Measurements from ENCODE around the gene DDI2.
A peak's percentile ranks its signal among the peaks of the same experiment; 100 is the strongest.
"Not testable (repeated sequence)": the region's sequence is repeated elsewhere in the genome, so short reads cannot be mapped to it uniquely, and the experiment has no call there.

Gene DDI2

DNA sequence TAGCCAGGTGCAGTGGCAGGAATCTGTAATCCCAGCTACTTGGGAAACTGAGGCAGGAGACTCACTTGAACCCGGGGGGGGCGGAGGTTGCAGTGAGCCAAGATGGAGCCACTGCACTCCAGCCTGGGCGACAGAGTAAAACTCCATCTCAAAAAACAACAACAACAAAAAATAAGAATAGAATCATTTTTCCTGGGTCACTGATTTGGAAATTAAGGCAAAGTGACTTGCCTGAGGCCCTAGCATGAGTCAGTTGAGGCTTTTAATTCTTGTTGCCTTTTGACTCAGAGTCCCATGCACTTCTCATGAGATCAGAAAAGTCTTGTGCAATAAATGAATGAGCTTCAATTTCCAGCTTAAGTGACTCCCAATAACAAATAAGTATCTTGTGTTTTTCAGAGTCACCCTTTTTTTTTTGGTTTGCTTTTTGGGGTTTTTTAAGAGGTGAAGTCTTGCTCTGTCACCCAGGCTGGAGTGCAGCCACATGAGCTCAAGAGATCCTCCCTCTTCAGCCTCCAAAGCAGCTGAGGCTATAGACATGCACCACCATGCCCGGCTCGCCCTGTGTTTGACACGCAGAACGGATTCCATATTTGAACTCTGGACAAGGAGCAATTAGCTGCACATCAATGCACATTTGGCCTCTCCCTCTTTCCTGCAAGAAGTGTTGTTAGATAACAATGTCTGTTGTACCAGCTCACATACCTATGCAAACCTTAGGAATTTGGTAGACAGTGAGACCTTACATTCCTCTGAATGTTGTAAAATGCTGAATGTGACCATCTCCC lies 63.5 kb downstream of the DDI2 start:
- peak; percentile 15 for DNase-seq

DNA sequence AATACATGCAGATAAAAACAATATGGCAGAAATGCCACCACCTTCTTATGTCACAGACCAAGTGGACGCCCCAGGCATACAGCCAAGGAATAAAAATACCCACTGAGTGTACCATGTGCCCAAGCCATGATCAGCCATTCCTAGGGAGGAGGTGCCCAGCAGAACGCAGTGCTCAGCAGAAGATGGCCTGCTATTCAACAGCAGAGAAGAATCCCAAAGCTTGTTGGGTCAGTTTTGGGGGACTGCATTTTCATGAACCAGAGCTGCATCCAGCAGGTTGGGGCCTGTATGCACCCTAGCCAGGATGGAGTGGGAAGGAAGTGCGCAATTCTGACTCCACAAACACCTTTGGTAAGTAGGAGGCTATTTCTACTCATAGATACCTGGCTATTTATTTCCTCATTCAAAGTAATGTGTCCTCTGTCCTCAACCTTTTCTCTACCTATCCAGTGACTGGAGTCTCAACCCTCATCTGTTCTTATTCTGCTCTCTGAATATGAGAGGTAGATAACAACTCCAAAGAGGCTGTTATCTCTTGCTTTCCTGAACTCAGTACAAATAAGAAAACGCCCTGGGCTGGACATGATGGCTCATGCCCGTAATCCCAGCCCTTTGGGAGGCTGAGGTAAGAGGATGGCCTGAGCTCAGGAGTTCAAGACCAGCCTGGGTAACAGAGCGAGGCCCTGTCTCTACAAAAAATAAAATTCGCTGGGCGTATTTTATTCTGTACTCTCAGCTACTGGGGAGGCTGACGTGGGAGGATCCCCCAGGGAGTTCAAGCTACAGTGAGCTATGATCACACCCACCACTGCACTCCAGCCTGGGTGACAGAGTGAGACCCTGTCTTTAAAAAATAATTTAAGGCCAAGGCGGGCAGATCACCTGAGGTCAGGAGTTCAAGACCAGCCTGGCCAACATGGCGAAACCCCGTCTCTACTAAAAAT lies 64.4 kb downstream of the DDI2 start:
- no peak for DNase-seq

DNA sequence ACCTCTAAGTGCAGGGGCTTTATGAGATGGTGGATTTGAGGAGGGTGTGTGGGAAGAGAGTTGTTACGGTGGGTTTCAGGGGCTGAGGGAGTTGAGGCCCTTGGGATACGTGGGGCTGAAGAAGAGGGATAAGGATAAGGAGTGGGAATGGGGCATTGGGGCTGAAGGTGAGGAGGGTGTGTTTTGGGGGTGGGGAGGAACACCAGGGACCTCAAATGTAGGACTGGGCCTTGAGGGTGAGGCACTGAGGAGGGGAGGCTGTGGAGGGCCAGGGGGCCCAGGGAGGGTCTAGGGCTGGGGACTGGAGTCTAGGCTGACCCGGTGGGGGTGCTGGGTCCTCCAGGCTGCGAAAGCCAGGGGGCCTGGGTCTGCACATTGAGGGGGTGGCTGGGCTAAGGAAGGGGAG lies 65.7 kb downstream of the DDI2 start:
- no peak for DNase-seq

DNA sequence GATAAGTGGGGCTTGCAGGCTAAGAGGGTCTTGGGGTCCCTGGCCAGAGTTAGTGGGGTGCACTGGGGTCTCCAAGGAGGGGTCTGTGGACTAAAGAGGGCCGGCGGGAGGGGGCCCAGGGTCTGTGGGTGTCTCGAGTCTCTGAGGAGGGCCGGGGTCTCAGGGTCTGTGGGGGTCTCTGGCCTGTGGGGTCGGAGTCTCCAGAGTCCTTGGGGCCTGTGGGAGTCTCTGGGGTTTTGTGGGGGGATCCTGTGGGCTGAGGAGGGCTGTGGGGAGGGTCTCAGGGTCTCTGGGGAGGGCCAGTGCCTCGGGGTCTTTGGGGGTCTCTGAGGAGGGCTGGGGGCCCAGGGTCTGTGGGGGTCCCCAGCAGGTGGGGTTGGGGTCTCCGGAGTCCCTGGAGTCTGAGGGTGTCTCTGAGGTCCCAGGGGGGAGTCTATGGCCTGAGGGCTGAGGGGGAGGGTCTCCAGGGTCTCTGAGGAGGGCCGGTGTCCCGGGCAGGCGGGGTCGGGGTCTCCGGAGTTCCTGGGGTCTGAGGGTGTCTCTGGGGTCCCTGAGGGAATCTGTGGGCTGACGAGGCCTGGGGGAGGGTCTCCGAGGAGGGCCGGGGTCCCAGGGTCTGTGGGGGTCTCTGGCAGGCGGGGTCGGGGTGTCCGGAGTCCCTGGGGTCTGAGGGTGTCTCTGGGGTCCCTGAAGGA lies 66.2 kb downstream of the DDI2 start:
- no peak for DNase-seq

DNA sequence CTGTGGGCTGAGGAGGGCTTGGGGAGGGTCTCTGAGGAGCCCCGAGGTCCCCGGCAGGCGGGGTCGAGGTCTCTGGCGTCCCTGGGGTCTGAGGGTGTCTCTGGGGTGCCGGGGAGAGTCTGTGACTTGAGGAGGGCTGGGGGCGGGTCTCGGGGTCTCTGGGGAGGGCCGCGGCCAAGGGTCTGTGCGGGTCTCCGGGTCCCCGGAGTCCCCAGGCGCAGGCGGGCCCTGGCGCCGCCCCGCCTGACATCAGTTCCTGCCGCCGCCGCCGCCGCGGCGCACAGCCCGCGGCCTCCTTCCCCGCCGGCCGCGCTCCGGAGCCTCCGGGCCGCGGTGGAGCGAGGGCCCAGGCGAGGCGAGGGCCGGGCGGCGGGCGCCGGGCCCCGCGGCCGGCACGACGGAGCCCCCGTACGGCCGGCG lies 66.8 kb downstream of the DDI2 start, which contains the start of gene PLEKHM2:
Gene PLEKHM2 (plus strand): TSS at position 279 of the 420 bp plus-strand sequence. CDS start 239 bp downstream, outside the sequence.
- peak; percentile 56 for DNase-seq

DNA sequence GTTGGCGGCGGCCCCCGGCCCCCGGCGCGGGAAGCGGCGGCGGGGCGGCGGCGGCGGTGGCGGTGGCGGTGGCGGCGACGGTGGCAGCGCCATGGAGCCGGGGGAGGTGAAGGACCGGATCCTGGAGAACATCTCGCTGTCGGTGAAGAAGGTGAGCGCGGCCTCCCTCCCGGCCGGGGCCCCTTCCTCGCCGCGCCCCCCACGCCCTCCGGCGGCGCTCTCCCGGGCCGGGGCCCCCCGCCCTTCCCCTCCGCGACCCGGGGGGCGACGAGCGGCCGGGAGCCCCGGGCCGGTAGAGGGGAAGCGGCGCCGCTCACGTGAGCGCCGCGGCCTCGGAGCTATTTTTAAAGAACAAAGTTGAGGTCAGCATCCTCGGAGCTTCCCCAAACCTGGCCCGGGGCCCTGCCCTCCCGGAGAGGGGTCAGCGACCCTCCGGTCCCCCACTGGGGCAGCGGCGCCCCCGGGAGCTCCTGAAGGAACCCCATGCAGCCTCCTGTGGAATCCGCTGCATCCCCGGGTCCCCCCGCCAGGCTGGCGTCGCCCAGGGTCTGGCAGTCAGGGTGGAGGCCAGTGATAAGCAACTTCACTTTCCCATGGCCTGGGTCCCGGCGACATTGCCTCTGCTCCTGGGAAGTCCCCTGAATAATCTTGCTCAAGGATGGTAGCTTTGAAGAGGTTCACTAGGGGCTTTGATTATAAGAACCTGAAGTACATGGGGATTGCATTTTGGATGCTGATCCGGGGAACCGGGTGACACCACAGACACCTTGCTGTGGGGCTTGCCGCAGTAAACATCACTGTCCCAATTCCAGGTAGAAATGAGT lies 67.4 kb downstream of the DDI2 start:
- peak; percentile 40 for DNase-seq

DNA sequence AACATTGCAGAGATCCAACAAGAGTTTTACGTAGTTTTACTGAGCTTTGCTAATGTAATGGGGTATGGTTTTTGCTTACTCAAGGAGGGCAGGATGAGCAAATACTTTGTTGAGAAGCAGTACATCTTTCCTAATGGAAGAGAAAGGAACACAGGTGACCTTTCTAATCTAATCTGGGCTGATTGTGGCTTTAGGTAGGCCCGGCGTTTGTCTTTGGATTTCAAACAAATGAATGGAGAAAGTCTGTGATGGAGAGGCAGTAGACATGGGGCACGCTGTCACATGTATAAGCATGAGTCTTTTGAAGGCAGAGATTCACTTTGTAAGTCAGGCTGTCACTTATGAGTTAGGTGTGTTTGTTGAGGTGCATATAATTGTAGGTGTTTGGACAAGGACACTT lies 68.6 kb downstream of the DDI2 start:
- DNase-seq: no peak

DNA sequence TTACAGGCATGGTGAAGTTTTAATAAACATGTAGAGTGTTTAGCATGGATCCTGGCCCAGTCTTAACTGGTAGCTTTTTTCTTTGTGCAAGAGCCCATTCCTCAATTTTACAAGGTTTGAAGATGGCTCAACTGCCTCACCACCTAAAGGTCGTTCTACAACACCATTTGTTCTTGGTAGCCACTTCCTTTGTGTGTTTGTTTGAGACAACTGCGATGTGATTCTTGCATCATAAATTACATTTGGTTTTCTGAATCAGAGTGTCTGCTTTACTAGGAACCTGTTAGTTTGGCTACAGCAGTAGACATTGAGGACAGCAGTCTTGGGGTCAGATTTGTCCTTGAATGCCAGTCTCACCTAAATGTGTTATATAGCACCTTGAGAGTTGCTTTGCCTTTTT lies 70.2 kb downstream of the DDI2 start:
- no peak for DNase-seq

DNA sequence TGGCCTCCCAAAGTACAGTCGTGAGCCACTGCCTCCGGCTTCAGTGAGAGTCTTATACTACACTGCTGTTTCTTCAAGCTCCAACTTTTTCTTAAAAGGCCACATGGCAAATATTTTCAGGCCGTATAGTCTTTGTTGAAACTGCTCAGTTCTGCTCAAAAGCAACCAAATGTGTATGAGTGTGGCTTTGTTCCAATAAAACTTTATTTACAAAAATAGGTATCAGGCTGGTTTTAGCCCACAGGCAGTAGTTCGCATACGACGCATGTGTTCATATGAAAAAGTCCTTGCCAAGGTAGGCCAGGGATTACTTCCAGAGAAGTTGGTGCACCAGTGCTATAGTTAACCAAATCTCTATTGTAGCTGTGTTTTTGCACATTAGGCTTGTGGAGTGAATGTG lies 73.1 kb downstream of the DDI2 start:
- DNase-seq: no peak

DNA sequence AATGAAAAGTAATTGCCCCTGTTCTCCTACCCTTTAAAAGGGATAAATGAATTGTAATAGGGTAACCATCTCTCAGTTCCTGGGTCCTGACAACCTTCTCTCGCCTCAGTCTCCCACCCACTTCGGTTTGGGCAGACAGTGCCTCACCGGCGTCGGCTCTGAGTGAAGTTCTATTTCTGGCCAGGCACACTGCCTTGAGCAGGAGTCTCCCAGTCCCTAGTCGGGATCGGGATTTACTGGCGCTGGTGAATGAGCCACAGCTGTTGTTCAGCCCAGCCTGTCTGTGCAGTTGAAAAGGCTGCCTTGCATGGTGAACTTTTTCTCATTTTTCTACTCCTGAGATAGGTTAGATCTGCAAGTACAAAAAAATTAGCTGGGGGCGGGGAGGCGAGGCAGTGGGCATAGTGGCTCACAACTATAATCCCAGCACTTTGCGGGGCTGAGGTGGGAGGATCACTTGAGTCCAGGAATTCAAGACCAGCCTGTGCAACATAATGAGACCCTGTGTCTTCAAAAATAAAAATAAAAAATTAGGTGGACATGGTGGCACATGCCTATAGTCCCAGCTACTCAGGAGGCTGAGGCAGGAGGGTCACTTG lies 74.3 kb downstream of the DDI2 start:
- no peak for DNase-seq

DNA sequence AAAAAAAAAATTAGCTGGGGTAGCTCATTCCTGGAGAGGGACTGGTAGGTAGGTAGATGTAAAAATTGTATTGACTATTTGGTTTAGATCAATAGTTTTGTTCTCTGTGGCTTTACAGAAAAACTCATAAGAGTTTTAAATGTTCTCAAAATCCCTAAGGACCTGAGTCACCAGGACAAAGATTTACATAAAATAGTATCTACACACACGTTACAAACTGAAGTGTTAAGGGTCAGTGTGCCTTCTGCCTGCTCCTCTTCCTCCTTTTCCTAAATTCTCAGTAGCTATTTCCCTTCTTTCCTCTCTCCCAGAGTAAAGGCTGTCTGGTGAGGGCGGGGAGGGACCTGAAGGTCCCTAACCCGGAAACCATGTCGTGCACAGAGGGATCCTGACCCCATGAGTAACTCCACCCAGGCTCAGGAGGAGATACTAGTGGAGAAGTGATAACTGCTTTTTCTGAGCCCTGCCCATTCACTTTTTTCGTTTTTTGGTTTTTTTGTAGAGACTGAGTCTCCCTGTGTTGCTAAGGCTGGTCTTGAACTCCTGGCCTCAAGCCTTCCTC lies 74.9 kb downstream of the DDI2 start:
- no peak for DNase-seq

DNA sequence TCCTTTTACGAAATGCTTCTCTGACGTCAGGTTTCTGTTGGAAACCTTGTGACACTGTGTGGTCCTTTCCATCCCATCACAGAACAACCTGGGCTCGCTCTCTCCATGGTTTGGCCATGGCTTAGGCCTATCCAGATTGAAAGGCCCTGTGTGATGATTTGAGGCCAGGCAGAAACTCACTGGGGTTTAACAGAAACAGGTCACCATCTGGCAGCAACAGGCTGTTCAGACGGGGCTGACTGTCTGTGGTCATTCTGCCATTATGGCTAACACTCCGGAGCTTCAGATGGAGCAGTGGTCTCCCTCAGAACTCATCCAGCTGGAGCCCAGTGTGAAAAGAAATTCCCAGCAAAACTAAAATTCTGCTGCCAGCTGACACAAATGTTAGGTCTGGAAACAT lies 76.1 kb downstream of the DDI2 start:
- no peak for DNase-seq

DNA sequence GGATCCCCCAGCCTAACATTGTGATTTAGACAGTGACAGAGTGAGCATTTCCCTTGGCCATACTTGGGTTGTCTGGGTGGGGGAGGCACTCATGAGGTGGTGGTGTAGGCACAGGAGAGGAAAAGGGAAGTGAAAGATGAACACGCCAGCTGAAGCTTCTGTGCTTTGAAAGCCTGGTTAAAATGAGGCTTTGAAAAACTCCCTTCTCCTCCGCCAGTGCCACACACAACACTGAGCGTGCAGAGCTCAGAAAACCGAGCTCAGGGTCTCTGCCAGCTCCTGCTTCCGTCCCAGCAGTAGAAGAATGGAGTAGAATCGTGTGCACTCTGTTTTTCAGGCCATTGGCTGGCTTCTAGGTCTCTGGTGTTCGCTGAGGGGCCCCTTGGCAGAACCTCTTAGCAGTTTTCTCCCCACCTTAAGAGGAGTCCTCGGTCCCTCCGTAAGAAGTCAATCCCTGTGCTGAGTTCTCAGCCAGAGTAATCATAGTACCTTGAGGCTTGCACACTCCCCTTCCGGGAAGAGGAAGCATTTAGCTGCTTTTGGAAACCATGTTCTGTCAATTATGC lies 79.8 kb downstream of the DDI2 start:
- DNase-seq: peak; percentile 38

DNA sequence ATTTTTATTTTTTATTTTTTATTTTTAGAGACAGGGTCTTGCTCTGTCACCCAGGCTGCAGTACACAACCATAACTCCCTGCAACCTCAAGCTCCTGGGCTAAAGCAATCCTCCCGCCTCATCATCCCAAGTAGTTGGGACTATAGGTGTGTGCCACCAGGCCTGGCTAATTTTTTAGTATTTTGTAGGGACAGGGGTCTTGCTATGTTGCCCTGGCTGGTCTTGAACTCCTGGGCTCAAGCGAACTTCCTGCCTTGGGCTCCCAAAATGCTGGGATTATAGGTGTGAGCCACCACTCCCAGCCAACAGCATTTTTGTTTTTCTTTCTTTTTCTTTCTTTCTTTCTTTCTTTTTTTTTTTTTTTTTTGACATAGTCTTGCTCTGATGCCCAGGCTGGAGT lies 80.9 kb downstream of the DDI2 start:
- DNase-seq: no peak

DNA sequence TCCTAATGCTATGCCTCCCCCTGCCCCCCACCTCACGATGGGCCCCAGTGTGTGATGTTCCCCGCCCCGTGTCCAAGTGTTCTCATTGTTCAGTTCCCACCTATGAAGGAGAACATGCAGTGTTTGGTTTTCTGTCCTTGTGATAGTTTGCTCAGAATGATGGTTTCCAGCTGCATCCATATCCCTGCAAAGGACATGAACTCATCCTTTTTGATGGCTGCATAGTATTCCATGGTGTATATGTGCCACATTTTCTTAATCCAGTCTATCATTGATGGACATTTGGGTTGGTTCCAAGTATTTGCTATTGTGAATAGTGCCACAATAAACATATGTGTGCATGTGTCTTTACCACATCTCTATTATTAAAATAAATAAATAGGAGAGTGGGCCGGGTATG lies 82.1 kb downstream of the DDI2 start:
- DNase-seq: not testable (repeated sequence)

DNA sequence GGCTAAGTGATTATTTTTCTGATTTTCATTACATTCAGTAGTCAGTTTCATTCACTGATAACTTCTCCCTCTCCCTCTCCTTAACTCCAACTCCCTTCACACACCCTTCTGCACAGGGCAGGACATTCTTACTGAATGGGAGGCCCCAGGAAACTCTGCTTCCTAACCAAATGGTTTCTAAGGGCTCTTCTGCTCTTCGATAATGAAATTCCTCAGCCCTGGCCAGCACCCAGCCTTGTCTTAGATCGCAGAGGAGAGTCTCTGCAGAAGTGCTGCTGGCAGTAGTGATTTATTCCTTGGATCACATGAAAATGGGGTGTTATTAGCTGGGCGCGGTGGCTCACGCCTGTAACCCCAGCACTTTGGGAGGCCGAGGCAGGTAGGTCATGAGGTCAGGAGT lies 83.2 kb downstream of the DDI2 start:
- no peak for DNase-seq

DNA sequence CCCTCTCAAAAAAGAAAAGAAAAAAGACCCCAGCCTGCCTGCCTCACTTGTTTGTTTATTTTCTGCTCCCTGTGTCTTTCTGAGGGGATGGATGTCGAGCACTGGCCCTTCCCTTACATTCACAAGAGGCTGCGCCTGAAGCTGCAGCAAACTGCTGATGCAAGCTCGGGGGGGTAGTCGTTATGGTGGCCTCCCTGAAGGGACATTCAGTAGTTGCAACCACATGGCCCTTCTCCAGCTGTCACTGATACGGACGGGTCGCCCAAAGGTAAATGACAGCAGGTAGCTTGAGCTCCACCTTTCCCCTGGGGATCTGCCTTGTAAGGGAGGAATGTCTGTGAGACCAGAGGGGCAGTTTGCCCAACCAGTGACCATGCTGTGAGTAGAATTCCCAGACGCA lies 84.5 kb downstream of the DDI2 start:
- no peak for DNase-seq

DNA sequence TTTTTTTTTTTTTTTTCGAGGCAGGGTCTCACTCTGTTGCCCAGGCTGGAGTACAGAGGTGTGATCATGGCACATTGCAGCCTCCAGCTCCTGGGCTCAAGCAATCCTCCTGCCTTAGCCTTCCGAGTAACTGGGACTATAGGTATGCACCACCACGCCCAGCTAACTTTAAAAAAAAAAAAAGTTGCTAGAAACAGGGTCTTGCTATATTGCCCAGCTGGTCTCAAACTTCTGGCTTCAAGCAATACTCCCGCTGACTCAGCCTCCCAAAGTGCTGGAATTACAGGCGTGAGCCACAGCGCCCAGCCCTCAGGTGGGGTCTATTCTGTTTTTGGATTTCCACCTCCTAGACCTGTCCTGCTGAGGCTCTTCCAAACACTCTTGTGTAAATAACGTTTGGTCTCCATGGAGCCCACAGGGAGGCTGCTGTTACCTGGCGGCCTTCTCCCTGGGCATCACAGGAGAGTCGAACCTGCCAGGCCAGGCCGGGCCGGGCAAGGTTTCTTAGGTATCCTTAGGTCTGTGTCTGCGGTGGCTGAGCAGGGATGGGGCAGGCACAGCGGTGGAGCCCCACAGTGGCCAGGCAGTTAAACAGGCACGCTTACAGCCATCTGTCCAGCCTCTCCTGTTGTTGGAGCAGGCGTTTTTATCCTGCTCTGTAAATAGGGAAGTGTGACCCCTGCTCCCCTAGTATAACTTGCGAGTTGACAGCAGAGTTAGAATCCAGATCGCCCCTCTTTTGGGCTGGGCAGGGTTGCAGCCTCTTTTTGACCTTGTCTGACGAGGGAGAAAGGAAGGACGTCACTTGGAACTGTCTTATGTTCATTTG lies 85.7 kb downstream of the DDI2 start:
- no peak for DNase-seq

DNA sequence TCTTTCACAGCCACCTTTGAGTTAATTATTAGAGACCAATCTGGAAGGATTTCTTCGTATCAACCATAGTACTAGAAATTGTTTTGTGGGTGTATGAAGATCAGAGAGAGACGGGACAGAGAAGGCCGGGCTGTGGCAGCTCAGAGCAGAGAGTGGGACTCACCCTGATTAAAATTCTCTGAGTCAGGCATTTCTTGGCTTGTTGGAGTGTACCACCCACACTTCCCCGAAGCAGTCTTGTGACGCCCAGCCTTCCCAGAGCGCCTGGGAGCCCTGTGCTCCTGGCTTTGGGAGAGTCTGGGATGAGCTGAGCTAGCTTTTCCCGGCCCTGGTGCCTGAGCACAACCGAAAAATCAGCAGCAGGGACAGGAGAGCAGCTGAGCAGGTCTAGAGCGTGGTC lies 86.3 kb downstream of the DDI2 start:
- no peak for DNase-seq

DNA sequence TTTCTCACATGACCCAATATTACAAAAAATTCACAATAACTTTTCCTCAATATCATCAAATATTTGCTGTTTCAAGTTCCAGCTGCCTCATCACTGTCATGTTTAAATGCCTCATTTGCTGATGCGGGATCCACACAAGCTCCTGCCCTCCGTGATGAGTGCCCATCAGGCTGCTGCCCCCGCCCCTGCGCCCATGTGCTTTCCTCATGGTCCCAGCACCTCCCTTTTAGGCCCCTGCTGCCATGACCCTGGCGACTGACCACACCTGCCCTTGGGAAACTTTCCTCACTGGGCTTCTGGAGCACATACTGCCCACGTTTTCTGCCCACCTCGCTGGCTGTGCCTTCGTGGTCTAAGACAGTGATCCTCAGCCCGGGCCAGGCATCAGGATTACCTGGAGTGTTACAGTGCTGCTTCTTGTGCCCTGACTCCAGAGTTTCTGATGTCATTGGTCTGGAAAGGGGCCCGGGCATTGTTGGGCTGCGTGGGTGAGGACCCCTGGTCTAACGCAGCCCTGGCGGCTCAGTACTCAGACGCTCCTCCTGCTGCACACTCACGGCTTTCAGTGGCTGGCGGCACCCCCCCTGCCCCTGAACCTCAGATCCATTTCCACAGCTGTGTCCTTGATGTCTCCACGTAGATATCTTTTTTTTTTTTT lies 87.4 kb downstream of the DDI2 start:
- no peak for DNase-seq
